ENCODE results near the gene APOD.

The APOD gene

GRCh38 chr3:195546130-195546560 lies 37.6 kb downstream of the APOD start:
- Histone ChIP-seq H3K27ac (ENCODE audit: low read length) (peak overlapping the region; percentile 69), H3K4me1 (ENCODE audit: control insufficient read depth in 1 of 2, insufficient read depth in 2 of 2, low read length in 2 of 2) (peaks cover 17 to 18% of the 10 kb centered on the region in 2 donors), H3K27me3 (ENCODE audit: low read depth, low read length) (no peaks in the 10 kb centered on the region), H3K4me3 (ENCODE audit: low read depth in 1 of 2, low read length in 2 of 2) (peak overlapping the region in 1 of 2 donors; percentile 4), H3K9me3 (ENCODE audit: control insufficient read depth in 1 of 2, low read length in 2 of 2) (no peaks in the 10 kb centered on the region), H3K36me3 (ENCODE audit: control insufficient read depth in 1 of 2, insufficient read depth in 2 of 2, low read length in 2 of 2) (no peaks in the 10 kb centered on the region)

- Histone ChIP-seq H3K27ac (ENCODE audit: low read length) (no peak overlapping the region), H3K9me3 (ENCODE audit: control insufficient read depth in 1 of 2, low read length in 2 of 2) (no peaks in the 10 kb centered on the region), H3K36me3 (ENCODE audit: control insufficient read depth in 1 of 2, insufficient read depth in 2 of 2, low read length in 2 of 2) (no peaks in the 10 kb centered on the region), H3K4me1 (ENCODE audit: control insufficient read depth in 1 of 2, insufficient read depth in 2 of 2, low read length in 2 of 2) (peaks cover 14 to 27% of the 10 kb centered on the region in 2 donors), H3K4me3 (ENCODE audit: low read depth in 1 of 2, low read length in 2 of 2) (no peak overlapping the region), H3K27me3 (ENCODE audit: low read depth, low read length) (no peaks in the 10 kb centered on the region)
Measured at GRCh38 chr3:195544634-195545033, 39.1 kb downstream of the APOD start.

- Histone ChIP-seq H3K4me3 (ENCODE audit: low read depth in 1 of 2, low read length in 2 of 2) (peak overlapping the region; percentile 79 to 97), H3K27me3 (ENCODE audit: low read depth, low read length) (no peaks in the 10 kb centered on the region), H3K36me3 (ENCODE audit: control insufficient read depth in 1 of 2, insufficient read depth in 2 of 2, low read length in 2 of 2) (no peaks in the 10 kb centered on the region), H3K4me1 (ENCODE audit: control insufficient read depth in 1 of 2, insufficient read depth in 2 of 2, low read length in 2 of 2) (peaks cover 14 to 27% of the 10 kb centered on the region in 2 donors), H3K9me3 (ENCODE audit: control insufficient read depth in 1 of 2, low read length in 2 of 2) (no peaks in the 10 kb centered on the region), H3K27ac (ENCODE audit: low read length) (no peak overlapping the region)
Measured at GRCh38 chr3:195544230-195544536, 39.6 kb downstream of the APOD start.

DNA sequence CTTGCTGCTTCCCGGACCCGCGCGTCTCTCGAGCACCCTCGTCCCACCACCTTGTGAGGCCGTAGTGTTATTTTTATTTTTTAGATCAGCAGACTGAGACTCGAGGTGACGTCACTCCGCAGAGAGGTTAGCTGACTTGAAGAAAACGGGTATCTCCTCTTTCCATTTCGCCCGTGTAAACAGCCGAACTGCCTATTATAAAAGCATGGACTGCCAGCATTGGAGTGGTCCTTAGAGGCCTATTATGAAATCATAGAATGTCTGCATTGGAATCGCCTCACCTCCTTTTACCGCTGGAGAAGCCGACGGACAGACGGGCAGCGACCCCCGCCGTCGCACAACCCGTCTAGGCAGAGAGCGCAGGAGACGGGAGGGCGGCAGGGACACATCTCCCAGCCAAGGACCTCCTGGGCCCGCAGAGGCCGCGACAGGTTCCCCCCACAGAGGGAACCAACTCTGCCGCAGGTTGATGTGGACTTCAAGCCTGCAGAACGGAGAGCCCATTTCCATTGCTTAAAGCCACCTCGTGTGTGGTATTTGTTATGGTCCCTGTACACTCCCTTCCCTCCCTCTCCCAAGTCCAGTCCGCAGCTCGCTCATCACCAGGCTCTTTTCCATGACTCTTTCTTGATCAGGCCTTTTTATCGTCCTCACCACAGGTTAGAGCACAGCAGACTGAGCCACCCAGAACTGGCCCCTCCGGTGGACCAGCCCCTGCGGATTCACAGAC lies 40.1 kb downstream of the APOD start:
- peaks cover 14 to 27% of the 10 kb centered on the region in 2 donors for H3K4me1 ChIP-seq (ENCODE audit: control insufficient read depth in 1 of 2, insufficient read depth in 2 of 2, low read length in 2 of 2)
- H3K27ac ChIP-seq (ENCODE audit: low read length), result peak overlapping the region; percentile 88
- H3K27me3 ChIP-seq (ENCODE audit: low read depth, low read length), result no peaks in the 10 kb centered on the region
- H3K9me3 ChIP-seq (ENCODE audit: control insufficient read depth in 1 of 2, low read length in 2 of 2), result no peaks in the 10 kb centered on the region
- H3K36me3 ChIP-seq (ENCODE audit: control insufficient read depth in 1 of 2, insufficient read depth in 2 of 2, low read length in 2 of 2), result no peaks in the 10 kb centered on the region
- H3K4me3 ChIP-seq (ENCODE audit: low read depth in 1 of 2, low read length in 2 of 2), result peak overlapping the region; percentile 79 to 97

- H3K4me1 ChIP-seq (ENCODE audit: control insufficient read depth in 1 of 2, insufficient read depth in 2 of 2, low read length in 2 of 2), result peaks cover 14 to 29% of the 10 kb centered on the region in 2 donors
- no peaks in the 10 kb centered on the region for H3K36me3 ChIP-seq (ENCODE audit: control insufficient read depth in 1 of 2, insufficient read depth in 2 of 2, low read length in 2 of 2)
- no peaks in the 10 kb centered on the region for H3K9me3 ChIP-seq (ENCODE audit: control insufficient read depth in 1 of 2, low read length in 2 of 2)
- H3K4me3 ChIP-seq (ENCODE audit: low read depth in 1 of 2, low read length in 2 of 2), result peak within 1 kb of the TSS; percentile 79 to 97
- H3K27me3 ChIP-seq (ENCODE audit: low read depth, low read length), result no peaks in the 10 kb centered on the region
- H3K27ac ChIP-seq (ENCODE audit: low read length), result peak within 1 kb of the TSS; percentile 88
Measured at GRCh38 chr3:195542698-195543499, 40.8 kb downstream of the APOD start, which contains the start of gene PPP1R2. Gene PPP1R2 (minus strand): TSS chr3:195543325. CDS start chr3:195543025, 300 bp downstream.

GRCh38 chr3:195542316-195542697 lies 41.4 kb downstream of the APOD start:
- H3K4me1 ChIP-seq (ENCODE audit: control insufficient read depth in 1 of 2, insufficient read depth in 2 of 2, low read length in 2 of 2), result peaks cover 14 to 31% of the 10 kb centered on the region in 2 donors
- peak overlapping the region; percentile 88 for H3K27ac ChIP-seq (ENCODE audit: low read length)
- H3K27me3 ChIP-seq (ENCODE audit: low read depth, low read length), result no peaks in the 10 kb centered on the region
- no peaks in the 10 kb centered on the region for H3K9me3 ChIP-seq (ENCODE audit: control insufficient read depth in 1 of 2, low read length in 2 of 2)
- no peaks in the 10 kb centered on the region for H3K36me3 ChIP-seq (ENCODE audit: control insufficient read depth in 1 of 2, insufficient read depth in 2 of 2, low read length in 2 of 2)
- peak overlapping the region; percentile 79 to 97 for H3K4me3 ChIP-seq (ENCODE audit: low read depth in 1 of 2, low read length in 2 of 2)

DNA sequence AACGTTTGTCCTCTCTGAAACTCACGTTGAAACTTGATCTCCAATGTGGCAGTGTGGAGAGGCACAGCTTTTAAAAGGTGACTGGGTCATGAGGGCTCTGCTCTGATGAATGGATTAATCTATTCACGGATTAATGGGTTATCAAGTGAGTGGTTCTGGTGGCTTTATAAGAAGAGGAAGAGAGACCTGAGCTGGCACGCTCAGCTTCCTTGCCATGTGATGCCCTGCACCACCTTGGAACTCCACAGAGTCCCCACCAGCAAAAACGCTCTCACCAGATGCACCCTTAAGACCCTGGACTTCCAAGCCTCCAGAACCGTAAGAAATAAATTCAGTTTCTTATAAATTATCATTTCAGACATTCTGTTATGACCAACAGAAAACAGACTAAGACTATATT lies 43.2 kb downstream of the APOD start:
- H3K9me3 ChIP-seq (ENCODE audit: control insufficient read depth in 1 of 2, low read length in 2 of 2), result no peaks in the 10 kb centered on the region
- H3K4me1 ChIP-seq (ENCODE audit: control insufficient read depth in 1 of 2, insufficient read depth in 2 of 2, low read length in 2 of 2), result peaks cover 0 to 28% of the 10 kb centered on the region in 2 donors
- H3K27ac ChIP-seq (ENCODE audit: low read length), result no peak overlapping the region
- no peaks in the 10 kb centered on the region for H3K27me3 ChIP-seq (ENCODE audit: low read depth, low read length)
- H3K4me3 ChIP-seq (ENCODE audit: low read depth in 1 of 2, low read length in 2 of 2), result peak overlapping the region; percentile 12 to 79
- H3K36me3 ChIP-seq (ENCODE audit: control insufficient read depth in 1 of 2, insufficient read depth in 2 of 2, low read length in 2 of 2), result no peaks in the 10 kb centered on the region

GRCh38 chr3:195540027-195540426 lies 43.7 kb downstream of the APOD start:
- no peaks in the 10 kb centered on the region for H3K9me3 ChIP-seq (ENCODE audit: control insufficient read depth in 1 of 2, low read length in 2 of 2)
- H3K27ac ChIP-seq (ENCODE audit: low read length), result no peak overlapping the region
- H3K27me3 ChIP-seq (ENCODE audit: low read depth, low read length), result no peaks in the 10 kb centered on the region
- H3K4me1 ChIP-seq (ENCODE audit: control insufficient read depth in 1 of 2, insufficient read depth in 2 of 2, low read length in 2 of 2), result peaks cover 0 to 28% of the 10 kb centered on the region in 2 donors
- peak overlapping the region in 1 of 2 donors; percentile 12 for H3K4me3 ChIP-seq (ENCODE audit: low read depth in 1 of 2, low read length in 2 of 2)
- no peaks in the 10 kb centered on the region for H3K36me3 ChIP-seq (ENCODE audit: control insufficient read depth in 1 of 2, insufficient read depth in 2 of 2, low read length in 2 of 2)

GRCh38 chr3:195539479-195539878 lies 44.3 kb downstream of the APOD start:
- no peaks in the 10 kb centered on the region for H3K9me3 ChIP-seq (ENCODE audit: control insufficient read depth in 1 of 2, low read length in 2 of 2)

DNA sequence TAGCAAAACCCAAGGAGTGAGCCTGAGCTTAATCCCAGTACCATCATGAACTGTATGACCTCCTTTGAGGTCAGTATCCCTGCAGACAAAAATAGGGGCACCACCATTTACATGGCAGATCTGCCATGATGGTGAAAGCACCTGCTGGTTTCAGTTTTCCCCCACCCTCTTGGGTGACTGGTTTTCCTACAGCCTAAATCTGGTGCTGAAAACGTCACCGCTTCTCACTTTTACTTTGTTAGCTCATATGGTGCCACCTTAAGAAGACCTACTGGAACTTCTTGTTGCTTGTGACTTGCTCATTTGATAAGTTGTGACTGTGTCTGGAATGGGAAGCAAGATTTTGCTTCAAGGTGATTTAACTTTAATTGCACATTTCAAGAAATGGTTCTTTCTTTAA lies 45.7 kb downstream of the APOD start:
- no peak overlapping the region for H3K4me3 ChIP-seq (ENCODE audit: low read depth in 1 of 2, low read length in 2 of 2)
- no peaks in the 10 kb centered on the region for H3K36me3 ChIP-seq (ENCODE audit: control insufficient read depth in 1 of 2, insufficient read depth in 2 of 2, low read length in 2 of 2)
- no peaks in the 10 kb centered on the region for H3K27me3 ChIP-seq (ENCODE audit: low read depth, low read length)
- peaks cover 0 to 33% of the 10 kb centered on the region in 2 donors for H3K4me1 ChIP-seq (ENCODE audit: control insufficient read depth in 1 of 2, insufficient read depth in 2 of 2, low read length in 2 of 2)
- no peaks in the 10 kb centered on the region for H3K9me3 ChIP-seq (ENCODE audit: control insufficient read depth in 1 of 2, low read length in 2 of 2)
- H3K27ac ChIP-seq (ENCODE audit: low read length), result no peak overlapping the region

More at GRCh38 chr3:195539479-195539878, 44.3 kb downstream of the APOD start:
- peaks cover 0 to 28% of the 10 kb centered on the region in 2 donors for H3K4me1 ChIP-seq (ENCODE audit: control insufficient read depth in 1 of 2, insufficient read depth in 2 of 2, low read length in 2 of 2)
- H3K27ac ChIP-seq (ENCODE audit: low read length), result no peak overlapping the region
- H3K27me3 ChIP-seq (ENCODE audit: low read depth, low read length), result no peaks in the 10 kb centered on the region
- no peaks in the 10 kb centered on the region for H3K36me3 ChIP-seq (ENCODE audit: control insufficient read depth in 1 of 2, insufficient read depth in 2 of 2, low read length in 2 of 2)
- no peak overlapping the region for H3K4me3 ChIP-seq (ENCODE audit: low read depth in 1 of 2, low read length in 2 of 2)

- H3K27ac ChIP-seq (ENCODE audit: low read length), result no peak overlapping the region
- peaks cover 0 to 20% of the 10 kb centered on the region in 2 donors for H3K4me1 ChIP-seq (ENCODE audit: control insufficient read depth in 1 of 2, insufficient read depth in 2 of 2, low read length in 2 of 2)
- no peaks in the 10 kb centered on the region for H3K27me3 ChIP-seq (ENCODE audit: low read depth, low read length)
Measured at GRCh38 chr3:195535293-195535692, 48.4 kb downstream of the APOD start.

More at GRCh38 chr3:195535293-195535692, 48.4 kb downstream of the APOD start:
- Histone ChIP-seq H3K9me3 (ENCODE audit: control insufficient read depth in 1 of 2, low read length in 2 of 2) (no peaks in the 10 kb centered on the region), H3K36me3 (ENCODE audit: control insufficient read depth in 1 of 2, insufficient read depth in 2 of 2, low read length in 2 of 2) (no peaks in the 10 kb centered on the region), H3K4me3 (ENCODE audit: low read depth in 1 of 2, low read length in 2 of 2) (no peak overlapping the region)
